HFF-Myc (cell line): Measurements from ENCODE around the gene AKAP6.

Experiments
- DNase-seq: peaks from one replicate; pipeline ENCODE4 v3.0.0-alpha.2; 2011; ENCODE audit warnings: low read depth; ENCODE audit errors: extremely low read depth
- H3K4me3 ChIP-seq: replicated peaks from 2 replicates; pipeline ENCODE4 v1.5.1; 2011; ENCODE audit warnings: low read depth, mild to moderate bottlenecking, control low read depth, low read length
- TF ChIP-seq, protein P1 (sequence below): IDR thresholded peaks from 2 replicates; pipeline ENCODE4 v1.5.1; 2012; ENCODE audit warnings: mild to moderate bottlenecking, low read depth, low read length, control low read depth; ENCODE audit errors: missing control alignments

Gene AKAP6

DNA sequence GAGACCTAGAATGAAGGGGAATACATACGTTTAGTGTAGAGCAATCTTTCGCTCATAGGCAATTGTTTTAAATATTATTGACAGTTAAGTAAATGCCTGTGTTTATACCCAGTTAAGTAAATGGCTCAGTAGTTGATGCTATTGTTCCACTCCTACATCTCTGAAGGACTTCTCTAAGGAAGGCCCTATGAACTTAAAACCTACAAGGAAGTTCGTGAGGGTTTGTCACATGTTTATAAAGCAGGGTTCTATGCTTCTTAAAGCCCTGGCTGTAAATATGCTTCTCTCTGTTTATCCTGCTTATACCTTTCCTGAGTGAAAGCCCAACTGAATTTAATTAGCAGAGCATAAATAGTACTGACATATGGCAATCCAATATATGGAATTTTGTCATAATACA, 327.5 kb downstream of the AKAP6 start:
- no peak for DNase-seq
- TF ChIP-seq, protein P1, sequence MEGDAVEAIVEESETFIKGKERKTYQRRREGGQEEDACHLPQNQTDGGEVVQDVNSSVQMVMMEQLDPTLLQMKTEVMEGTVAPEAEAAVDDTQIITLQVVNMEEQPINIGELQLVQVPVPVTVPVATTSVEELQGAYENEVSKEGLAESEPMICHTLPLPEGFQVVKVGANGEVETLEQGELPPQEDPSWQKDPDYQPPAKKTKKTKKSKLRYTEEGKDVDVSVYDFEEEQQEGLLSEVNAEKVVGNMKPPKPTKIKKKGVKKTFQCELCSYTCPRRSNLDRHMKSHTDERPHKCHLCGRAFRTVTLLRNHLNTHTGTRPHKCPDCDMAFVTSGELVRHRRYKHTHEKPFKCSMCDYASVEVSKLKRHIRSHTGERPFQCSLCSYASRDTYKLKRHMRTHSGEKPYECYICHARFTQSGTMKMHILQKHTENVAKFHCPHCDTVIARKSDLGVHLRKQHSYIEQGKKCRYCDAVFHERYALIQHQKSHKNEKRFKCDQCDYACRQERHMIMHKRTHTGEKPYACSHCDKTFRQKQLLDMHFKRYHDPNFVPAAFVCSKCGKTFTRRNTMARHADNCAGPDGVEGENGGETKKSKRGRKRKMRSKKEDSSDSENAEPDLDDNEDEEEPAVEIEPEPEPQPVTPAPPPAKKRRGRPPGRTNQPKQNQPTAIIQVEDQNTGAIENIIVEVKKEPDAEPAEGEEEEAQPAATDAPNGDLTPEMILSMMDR = no peak
- no peak overlapping the region for H3K4me3 ChIP-seq

DNA sequence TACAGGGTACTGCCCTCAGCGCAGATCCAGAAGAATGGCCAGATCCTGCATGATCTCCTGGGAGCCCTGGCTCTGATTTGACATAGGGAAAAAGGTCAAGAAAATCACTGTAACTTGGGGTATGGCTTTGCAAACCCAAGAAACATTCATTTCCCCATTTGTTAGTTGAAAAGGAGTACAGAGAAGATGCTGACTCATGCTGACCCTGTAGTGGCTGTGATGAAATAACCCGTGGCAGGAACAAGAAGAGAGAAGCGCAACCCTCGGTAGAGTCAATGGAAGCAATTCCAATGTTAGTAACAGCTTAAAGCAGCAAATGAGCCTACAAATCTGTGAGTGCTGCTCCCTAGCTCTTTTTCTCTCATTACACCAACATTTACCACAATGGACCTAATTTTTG, 328.0 kb downstream of the AKAP6 start:
- TF ChIP-seq, protein P1 = no peak
- no peak overlapping the region for H3K4me3 ChIP-seq
- DNase-seq = no peak

DNA sequence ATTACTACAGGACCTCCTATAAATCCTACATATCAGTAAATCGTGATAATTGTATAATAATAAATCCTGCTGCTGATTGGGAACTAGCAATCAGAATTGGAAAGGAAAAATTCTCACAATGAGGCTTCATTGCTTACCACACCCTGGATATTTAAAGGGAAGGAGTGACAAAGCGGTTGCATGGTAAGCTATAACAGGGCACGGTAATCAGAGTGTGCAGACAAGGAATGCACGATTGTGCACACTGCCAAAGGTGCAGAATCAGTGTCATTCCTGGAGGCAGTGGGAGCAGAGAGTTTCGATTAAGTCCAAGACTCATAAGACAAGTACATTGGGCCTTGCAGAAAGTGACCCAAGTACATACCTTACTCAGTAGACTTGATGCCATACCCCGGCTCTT, 332.1 kb downstream of the AKAP6 start:
- no peak for DNase-seq
- H3K4me3 ChIP-seq = no peak overlapping the region
- TF ChIP-seq, protein P1 = no peak

DNA sequence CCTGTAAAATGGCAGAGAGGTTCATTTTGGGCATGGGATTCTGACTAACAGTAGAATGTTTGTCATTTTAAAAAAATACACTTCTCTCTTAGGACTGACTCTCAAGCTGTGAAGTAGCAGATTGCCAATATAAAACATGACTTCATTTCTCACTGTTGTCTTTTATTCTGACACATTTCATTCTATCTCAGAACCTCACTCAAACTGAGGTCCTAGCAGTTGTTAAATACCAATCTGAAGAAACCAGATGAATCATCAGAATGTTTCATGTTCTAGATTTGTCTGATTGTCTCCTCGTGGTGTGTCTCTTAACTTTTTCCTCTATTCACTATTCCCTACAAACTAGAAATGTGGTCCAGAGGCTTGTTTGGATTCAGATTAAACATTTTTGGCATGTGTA, 333.1 kb downstream of the AKAP6 start:
- no peak for DNase-seq
- TF ChIP-seq, protein P1 = no peak
- no peak overlapping the region for H3K4me3 ChIP-seq

DNA sequence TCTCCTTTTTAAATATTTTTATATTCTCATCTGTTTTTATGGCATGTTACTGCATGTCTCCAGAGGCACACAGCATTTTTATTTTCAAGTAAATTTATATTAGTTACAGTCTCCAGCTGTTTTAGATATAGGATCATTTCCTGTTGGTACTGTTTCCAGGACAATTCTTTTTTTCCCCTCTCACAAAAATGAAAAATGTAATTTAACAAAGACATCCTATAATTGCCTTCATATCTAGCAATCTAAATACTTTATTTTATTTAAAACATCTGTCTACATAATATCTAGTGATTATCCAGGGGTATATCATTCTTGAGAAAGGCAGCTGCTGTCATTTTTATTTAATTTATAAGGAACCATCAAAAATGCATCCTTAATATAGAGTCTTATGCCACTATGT, 337.2 kb downstream of the AKAP6 start:
- no peak overlapping the region for H3K4me3 ChIP-seq
- no peak for DNase-seq
- TF ChIP-seq, protein P1 = no peak

DNA sequence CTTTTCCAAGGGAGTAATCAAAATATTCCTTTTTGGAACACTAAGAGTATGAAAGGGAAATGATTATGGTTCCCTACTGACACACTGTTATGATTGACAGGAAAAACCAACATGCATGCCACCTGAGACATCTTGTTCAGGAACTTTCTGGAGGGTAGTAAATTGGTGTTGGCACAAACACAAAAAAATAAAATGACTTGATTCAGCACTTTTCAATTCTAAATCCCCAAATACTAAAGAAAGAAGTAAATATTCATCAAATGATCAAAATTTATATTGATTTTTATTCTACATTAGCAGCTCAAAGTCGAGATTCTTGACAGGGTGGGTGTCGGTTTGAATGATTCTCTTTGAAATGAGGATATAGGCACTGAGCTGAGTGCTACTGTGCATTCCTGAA, 338.2 kb downstream of the AKAP6 start:
- H3K4me3 ChIP-seq = no peak overlapping the region
- TF ChIP-seq, protein P1 = no peak
- DNase-seq = no peak

DNA sequence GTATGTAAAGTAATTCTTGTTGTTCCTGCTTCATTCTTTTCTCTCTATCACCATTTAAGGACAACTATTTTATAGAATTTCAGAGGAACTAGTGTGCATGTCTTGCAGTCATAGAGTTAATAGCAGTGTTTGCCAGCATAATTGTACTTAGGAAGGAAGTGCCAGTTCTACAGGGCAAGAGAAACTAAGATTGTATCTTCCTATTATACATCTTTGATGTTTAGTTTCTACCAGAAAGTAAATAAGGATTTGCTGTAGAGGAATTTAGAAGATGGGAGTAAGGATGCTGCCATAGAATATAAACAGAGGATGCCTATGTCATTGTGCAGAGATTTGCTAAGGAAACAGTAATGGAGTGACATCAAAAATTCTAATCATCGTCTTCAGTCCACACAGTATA, 338.7 kb downstream of the AKAP6 start:
- TF ChIP-seq, protein P1 = no peak
- DNase-seq = no peak
- no peak overlapping the region for H3K4me3 ChIP-seq
